Measurements from ENCODE around the gene LDLRAD3. TPM values are rescaled to one million over a fixed set of nuclear protein-coding genes. Genes with fewer than 3 reads are reported as not detected.

Gene LDLRAD3
- total RNA-seq, 1 experiment from 2014 or later: 28.1 TPM

GRCh38 chr11:36048496-36049247 is 104.8 kb downstream of the LDLRAD3 start:
- Histone ChIP-seq H3K4me1 (ENCODE audit: control insufficient read depth, insufficient read depth, low read length) (peaks cover 9% of the 10 kb centered on the region), H3K9me3 (ENCODE audit: control insufficient read depth, insufficient read depth, low read depth, low read length) (no peaks in the 10 kb centered on the region), H3K27ac (ENCODE audit: low read length) (no peak overlapping the region), H3K4me3 (ENCODE audit: low read depth in 2 of 2, low read length in 2 of 2) (no peak overlapping the region), H3K27me3 (ENCODE audit: control insufficient read depth, insufficient read depth, low read length) (no peaks in the 10 kb centered on the region), H3K36me3 (ENCODE audit: control insufficient read depth, insufficient read depth, low read length) (no peaks in the 10 kb centered on the region)
- ATAC-seq (no peak), DNase-seq (ENCODE audit: low read depth, low spot score) (no peak)
- in situ Hi-C loops (cut with HindIII; ENCODE audit: low pct_unique_long_range_greater_than_20kb, low sequenced_read_pairs) (no loop called here), intact Hi-C loops (cut with micrococcal nuclease; ENCODE audit: unreplicated experiment) (no loop called here)
- BruUV-seq (replicated peaks): no TSS peak
- no peak for TF ChIP-seq REST (IDR thresholded peaks at IDR 0.05; ENCODE audit: insufficient read depth in 1 of 2, low read depth in 2 of 2, low read length in 1 of 2)
- CTCF ChIA-PET: no interaction called here
- POLR2A ChIA-PET: no interaction called here

- no peaks in the 10 kb centered on the region for H3K36me3 ChIP-seq (ENCODE audit: control insufficient read depth, insufficient read depth, low read length)
- TF ChIP-seq SIN3A (IDR thresholded peaks at IDR 0.05; ENCODE audit: borderline replicate concordance, insufficient read depth, low read depth, low read length) (no peak), POLR2AphosphoS5 (IDR thresholded peaks at IDR 0.05; ENCODE audit: low read depth, low read length) (no peak), REST (IDR thresholded peaks at IDR 0.05; ENCODE audit: insufficient read depth in 1 of 2, low read depth in 2 of 2, low read length in 1 of 2) (no peak), TCF7L2 (IDR thresholded peaks at IDR 0.05; ENCODE audit: low read depth, low read length) (no peak), CTCF (IDR thresholded peaks at IDR 0.05) (no peak)
- H3K27me3 ChIP-seq (ENCODE audit: control insufficient read depth, insufficient read depth, low read length): no peaks in the 10 kb centered on the region
- intact Hi-C loops (cut with micrococcal nuclease; ENCODE audit: unreplicated experiment): no loop called here
- no peaks in the 10 kb centered on the region for H3K9me3 ChIP-seq (ENCODE audit: control insufficient read depth, insufficient read depth, low read depth, low read length)
- no peak for DNase-seq (ENCODE audit: low read depth, low spot score)
- ChIA-PET CTCF (interaction anchor here (0.8 kb wide), 1 partner anchor 18 kb away, joined by 3 read pairs; no protein-coding TSS in a partner anchor), POLR2A (no interaction called here)
- H3K4me3 ChIP-seq (ENCODE audit: low read depth in 2 of 2, low read length in 2 of 2): no peak overlapping the region
- ATAC-seq: no peak
- in situ Hi-C loops (cut with HindIII; ENCODE audit: low pct_unique_long_range_greater_than_20kb, low sequenced_read_pairs): no loop called here
- BruUV-seq (replicated peaks): no TSS peak
- H3K27ac ChIP-seq (ENCODE audit: low read length): no peak overlapping the region
- peaks cover 6% of the 10 kb centered on the region; the same call in 1 of the 2 replicates for H3K4me1 ChIP-seq (ENCODE audit: control insufficient read depth, insufficient read depth, low read length)
Measured at GRCh38 chr11:36051235-36052144, 107.6 kb downstream of the LDLRAD3 start.

Data from Panc1 (cell line).